Activated T-cell treated with anti-CD3 and anti-CD28 coated beads, Interleukin-2, amount 50 U/mL, for 72 hours (primary cell): Measurements from ENCODE around the gene VPS4B. TPM values are rescaled to one million over a fixed set of nuclear protein-coding genes. Genes with fewer than 3 reads are reported as not detected.
"Not testable (repeated sequence)": the region's sequence is repeated elsewhere in the genome, so short reads cannot be mapped to it uniquely, and the experiment has no call there.

Experiments used
- ATAC-seq, 2 donors: fragments of 150-1000 bp; cut with Tn5 transposase; replicated peaks in 1 of 2; 2 replicates each; pipeline ENCODE4 v1.10.0; 2021; ENCODE audit warnings: moderate library complexity in 2 of 2, mild to moderate bottlenecking in 1 of 2
- DNase-seq, 2 donors: peaks; one replicate each; pipeline ENCODE4 v3.0.0; 2021 to 2022; ENCODE audit warnings: mixed read lengths in 1 of 2
- H3K27ac Mint-ChIP-seq: one replicate; pipeline ENCODE4 v1.8.0; 2022; ENCODE audit warnings: mild to moderate bottlenecking, moderate library complexity, mixed read lengths
- H3K27me3 Mint-ChIP-seq: one replicate; pipeline ENCODE4 v1.8.0; 2022; ENCODE audit warnings: low read depth, mixed read lengths
- H3K36me3 Mint-ChIP-seq, 2 donors: one replicate each; pipeline ENCODE4 v1.8.0; 2022; ENCODE audit warnings: mixed read lengths in 2 of 2, mild to moderate bottlenecking in 1 of 2; ENCODE audit not compliant: insufficient read depth in 2 of 2
- H3K4me1 Mint-ChIP-seq: one replicate; pipeline ENCODE4 v1.8.0; 2022; ENCODE audit warnings: low read depth, mixed read lengths
- H3K4me3 Mint-ChIP-seq, 2 donors: one replicate each; pipeline ENCODE4 v1.8.0; 2022; ENCODE audit warnings: mild to moderate bottlenecking in 2 of 2, mixed read lengths in 2 of 2, moderate library complexity in 2 of 2
- H3K9me3 Mint-ChIP-seq, 2 donors: one replicate each; pipeline ENCODE4 v1.8.0; 2022; ENCODE audit warnings: mixed read lengths in 2 of 2
- total RNA-seq, 2 donors: library from RNA; stranded (reverse); gene quantifications; one replicate each; pipeline ENCODE4 v1.2.3, GENCODE V29; 2022

VPS4B gene
- total RNA-seq = 10 to 100 TPM; 70.8 to 75.5 TPM

GRCh38 chr18:63422087-63422863 lies at the start of gene VPS4B:
VPS4B (minus strand) TSS chr18:63422476; CDS start chr18:63422259, 217 bp downstream.
- H3K27me3 Mint-ChIP-seq = peaks cover 7% of the 10 kb centered on the region

GRCh38 chr18:63470751-63471150 lies 48.5 kb upstream of the VPS4B start:
- H3K36me3 Mint-ChIP-seq = no peaks in the 10 kb centered on the region
- no peaks in the 10 kb centered on the region for H3K9me3 Mint-ChIP-seq
- ATAC-seq (no peak), DNase-seq (no peak)
- H3K27me3 Mint-ChIP-seq = peaks cover 34% of the 10 kb centered on the region
- no peaks in the 10 kb centered on the region for H3K4me1 Mint-ChIP-seq
- H3K4me3 Mint-ChIP-seq = no peak overlapping the region
- H3K27ac Mint-ChIP-seq = no peak overlapping the region

More at GRCh38 chr18:63422087-63422863, at the start of gene VPS4B:
- Mint-ChIP-seq H3K36me3 (peaks cover 5 to 9% of the 10 kb centered on the region in 2 donors), H3K4me1 (peaks cover 17% of the 10 kb centered on the region), H3K9me3 (no peaks in the 10 kb centered on the region), H3K27ac (peak within 1 kb of the TSS; percentile 80), H3K4me3 (peak within 1 kb of the TSS; percentile 82 to 98)
- DNase-seq (peak; percentile 99), ATAC-seq (peak; percentile 98 to 99)

GRCh38 chr18:63468575-63468974 lies 46.3 kb upstream of the VPS4B start:
- Mint-ChIP-seq H3K27me3 (peaks cover 29% of the 10 kb centered on the region), H3K36me3 (no peaks in the 10 kb centered on the region), H3K4me3 (no peak overlapping the region), H3K27ac (no peak overlapping the region), H3K9me3 (no peaks in the 10 kb centered on the region), H3K4me1 (peaks cover 9% of the 10 kb centered on the region)
- ATAC-seq (no peak), DNase-seq (no peak)

- peaks cover 38% of the 10 kb centered on the region for H3K27me3 Mint-ChIP-seq
- ATAC-seq (no peak), DNase-seq (no peak)
- H3K4me1 Mint-ChIP-seq = peaks cover 9% of the 10 kb centered on the region
- H3K9me3 Mint-ChIP-seq = no peaks in the 10 kb centered on the region
- H3K4me3 Mint-ChIP-seq = no peak overlapping the region
- no peaks in the 10 kb centered on the region for H3K36me3 Mint-ChIP-seq
- H3K27ac Mint-ChIP-seq = no peak overlapping the region
Observed at GRCh38 chr18:63467699-63468098, 45.4 kb upstream of the VPS4B start.

- DNase-seq = no peak
- ATAC-seq = peak; percentile 60 to 86
- peaks cover 9% of the 10 kb centered on the region for H3K4me1 Mint-ChIP-seq
- H3K27ac Mint-ChIP-seq = no peak overlapping the region
- H3K9me3 Mint-ChIP-seq = no peaks in the 10 kb centered on the region
- H3K4me3 Mint-ChIP-seq = peak overlapping the region in 1 of 2 donors; percentile 7
- H3K36me3 Mint-ChIP-seq = no peaks in the 10 kb centered on the region
- peaks cover 39% of the 10 kb centered on the region for H3K27me3 Mint-ChIP-seq
Observed at GRCh38 chr18:63465059-63465458, 42.8 kb upstream of the VPS4B start.

- Mint-ChIP-seq H3K4me3 (peak overlapping the region in 1 of 2 donors; percentile 7), H3K4me1 (peaks cover 9% of the 10 kb centered on the region), H3K36me3 (no peaks in the 10 kb centered on the region), H3K27me3 (peaks cover 39% of the 10 kb centered on the region), H3K9me3 (no peaks in the 10 kb centered on the region), H3K27ac (no peak overlapping the region)
- no peak for ATAC-seq
- no peak for DNase-seq
Observed at GRCh38 chr18:63464434-63464833, 42.2 kb upstream of the VPS4B start.

- ATAC-seq (no peak), DNase-seq (no peak)
- Mint-ChIP-seq H3K27ac (no peak overlapping the region), H3K36me3 (no peaks in the 10 kb centered on the region), H3K9me3 (no peaks in the 10 kb centered on the region), H3K4me1 (peaks cover 9% of the 10 kb centered on the region), H3K27me3 (peaks cover 27% of the 10 kb centered on the region), H3K4me3 (no peak overlapping the region)
Observed at GRCh38 chr18:63460414-63460813, 38.1 kb upstream of the VPS4B start.

- peaks cover 10% of the 10 kb centered on the region for H3K27me3 Mint-ChIP-seq
- no peak overlapping the region for H3K4me3 Mint-ChIP-seq
- no peaks in the 10 kb centered on the region for H3K36me3 Mint-ChIP-seq
- no peak for DNase-seq
- no peak for ATAC-seq
- no peak overlapping the region for H3K27ac Mint-ChIP-seq
- H3K9me3 Mint-ChIP-seq = no peaks in the 10 kb centered on the region
- H3K4me1 Mint-ChIP-seq = no peaks in the 10 kb centered on the region
Observed at GRCh38 chr18:63457977-63458376, 35.7 kb upstream of the VPS4B start.

- no peaks in the 10 kb centered on the region for H3K9me3 Mint-ChIP-seq
- no peaks in the 10 kb centered on the region for H3K4me1 Mint-ChIP-seq
- DNase-seq (no peak), ATAC-seq (no peak)
- no peaks in the 10 kb centered on the region for H3K36me3 Mint-ChIP-seq
- no peaks in the 10 kb centered on the region for H3K27me3 Mint-ChIP-seq
- no peak overlapping the region for H3K4me3 Mint-ChIP-seq
- no peak overlapping the region for H3K27ac Mint-ChIP-seq
Observed at GRCh38 chr18:63454497-63454896, 32.2 kb upstream of the VPS4B start.

GRCh38 chr18:63452751-63453150 lies 30.5 kb upstream of the VPS4B start:
- H3K9me3 Mint-ChIP-seq, H3K27ac Mint-ChIP-seq, H3K36me3 Mint-ChIP-seq, H3K4me3 Mint-ChIP-seq, ATAC-seq, DNase-seq, H3K27me3 Mint-ChIP-seq, H3K4me1 Mint-ChIP-seq: not testable (repeated sequence)

- Mint-ChIP-seq H3K27me3 (no peaks in the 10 kb centered on the region), H3K4me1 (no peaks in the 10 kb centered on the region), H3K27ac (no peak overlapping the region), H3K36me3 (no peaks in the 10 kb centered on the region), H3K4me3 (no peak overlapping the region), H3K9me3 (no peaks in the 10 kb centered on the region)
- DNase-seq (no peak), ATAC-seq (no peak)
Observed at GRCh38 chr18:63451799-63452660, 29.8 kb upstream of the VPS4B start.

- Mint-ChIP-seq H3K9me3 (no peaks in the 10 kb centered on the region), H3K4me1 (no peaks in the 10 kb centered on the region), H3K36me3 (no peaks in the 10 kb centered on the region), H3K4me3 (no peak overlapping the region), H3K27ac (no peak overlapping the region), H3K27me3 (no peaks in the 10 kb centered on the region)
- DNase-seq (no peak), ATAC-seq (no peak)
Observed at GRCh38 chr18:63449426-63449825, 27.1 kb upstream of the VPS4B start.

GRCh38 chr18:63447066-63447465 lies 24.8 kb upstream of the VPS4B start:
- no peaks in the 10 kb centered on the region for H3K27me3 Mint-ChIP-seq
- DNase-seq = no peak
- H3K9me3 Mint-ChIP-seq = no peaks in the 10 kb centered on the region
- ATAC-seq = no peak
- H3K27ac Mint-ChIP-seq = no peak overlapping the region
- H3K4me1 Mint-ChIP-seq = no peaks in the 10 kb centered on the region
- no peak overlapping the region for H3K4me3 Mint-ChIP-seq
- no peaks in the 10 kb centered on the region for H3K36me3 Mint-ChIP-seq
